Breast epithelium (tissue), 3 donors: Measurements from ENCODE around the gene THSD4.

Source experiments
- POLR2A ChIP-seq: fragments of 450-650 bp; IDR thresholded peaks from one replicate; pipeline ENCODE4 v1.6.1; 2016; ENCODE audit warnings: antibody characterized with exemption, mild to moderate bottlenecking, moderate library complexity
- TF ChIP-seq, protein P1 (sequence below), 3 donors: fragments of 450-650 bp; IDR thresholded peaks; one replicate each; pipeline ENCODE4 v1.5.1; 2016 to 2017; ENCODE audit warnings: antibody characterized with exemption in 3 of 3, mild to moderate bottlenecking in 3 of 3, moderate library complexity in 3 of 3

DNA sequence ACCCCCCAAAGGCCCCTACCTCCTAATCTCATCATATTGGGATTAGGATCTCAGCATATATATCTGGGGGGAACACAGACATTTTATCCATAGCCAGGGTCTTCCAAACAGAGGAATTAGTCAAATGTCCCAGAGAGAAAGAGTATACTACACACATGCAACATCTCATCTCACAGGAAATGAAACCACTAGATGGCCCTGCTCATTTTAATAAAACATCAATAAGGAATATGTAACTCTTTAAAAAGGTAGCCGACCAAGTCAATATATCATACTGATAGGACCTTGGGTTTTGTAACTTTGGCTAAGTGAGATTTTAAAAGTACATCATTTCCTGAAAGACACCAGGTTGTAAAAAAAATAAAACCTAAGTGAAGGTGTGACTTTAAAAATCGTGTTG lies 45.6 kb upstream of the THSD4 start:
- TF ChIP-seq, protein P1, sequence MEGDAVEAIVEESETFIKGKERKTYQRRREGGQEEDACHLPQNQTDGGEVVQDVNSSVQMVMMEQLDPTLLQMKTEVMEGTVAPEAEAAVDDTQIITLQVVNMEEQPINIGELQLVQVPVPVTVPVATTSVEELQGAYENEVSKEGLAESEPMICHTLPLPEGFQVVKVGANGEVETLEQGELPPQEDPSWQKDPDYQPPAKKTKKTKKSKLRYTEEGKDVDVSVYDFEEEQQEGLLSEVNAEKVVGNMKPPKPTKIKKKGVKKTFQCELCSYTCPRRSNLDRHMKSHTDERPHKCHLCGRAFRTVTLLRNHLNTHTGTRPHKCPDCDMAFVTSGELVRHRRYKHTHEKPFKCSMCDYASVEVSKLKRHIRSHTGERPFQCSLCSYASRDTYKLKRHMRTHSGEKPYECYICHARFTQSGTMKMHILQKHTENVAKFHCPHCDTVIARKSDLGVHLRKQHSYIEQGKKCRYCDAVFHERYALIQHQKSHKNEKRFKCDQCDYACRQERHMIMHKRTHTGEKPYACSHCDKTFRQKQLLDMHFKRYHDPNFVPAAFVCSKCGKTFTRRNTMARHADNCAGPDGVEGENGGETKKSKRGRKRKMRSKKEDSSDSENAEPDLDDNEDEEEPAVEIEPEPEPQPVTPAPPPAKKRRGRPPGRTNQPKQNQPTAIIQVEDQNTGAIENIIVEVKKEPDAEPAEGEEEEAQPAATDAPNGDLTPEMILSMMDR (IDR thresholded peaks at IDR 0.05), result no peak
- TF ChIP-seq POLR2A, result no peak
